ENCODE results near the gene STARD3.

DNA sequence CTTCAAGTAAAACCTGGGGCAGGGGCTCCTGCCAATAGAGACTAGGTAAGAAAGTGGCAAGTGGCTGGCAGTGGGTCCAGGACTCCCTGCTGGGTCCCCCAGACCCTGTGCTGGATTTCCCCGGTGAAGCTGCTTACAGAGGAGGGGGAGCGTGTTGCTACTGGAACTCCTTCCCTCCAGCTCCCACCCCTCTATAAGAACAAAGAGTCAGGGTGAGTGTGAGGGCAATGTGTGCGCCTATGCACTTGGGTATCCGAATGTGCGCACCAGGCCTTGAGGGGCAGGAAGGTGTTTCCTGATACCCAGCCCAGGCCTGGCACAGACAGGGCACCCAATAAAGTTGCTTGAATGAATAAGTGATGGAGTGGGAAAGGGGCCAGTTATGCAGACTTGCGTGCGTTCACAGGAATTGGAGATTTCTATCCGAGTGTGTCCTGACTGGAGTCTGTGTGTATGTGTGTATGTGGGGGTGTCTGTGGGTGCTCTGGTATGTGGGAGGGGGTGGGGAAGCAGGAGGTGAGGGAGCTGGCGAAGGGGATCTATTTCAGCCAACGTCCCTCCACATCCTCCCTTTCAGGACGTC is 40.9 kb upstream of the STARD3 start:
- no peak for TF ChIP-seq POLR2A (IDR thresholded peaks at IDR 0.05)
- TF ChIP-seq, protein P1, sequence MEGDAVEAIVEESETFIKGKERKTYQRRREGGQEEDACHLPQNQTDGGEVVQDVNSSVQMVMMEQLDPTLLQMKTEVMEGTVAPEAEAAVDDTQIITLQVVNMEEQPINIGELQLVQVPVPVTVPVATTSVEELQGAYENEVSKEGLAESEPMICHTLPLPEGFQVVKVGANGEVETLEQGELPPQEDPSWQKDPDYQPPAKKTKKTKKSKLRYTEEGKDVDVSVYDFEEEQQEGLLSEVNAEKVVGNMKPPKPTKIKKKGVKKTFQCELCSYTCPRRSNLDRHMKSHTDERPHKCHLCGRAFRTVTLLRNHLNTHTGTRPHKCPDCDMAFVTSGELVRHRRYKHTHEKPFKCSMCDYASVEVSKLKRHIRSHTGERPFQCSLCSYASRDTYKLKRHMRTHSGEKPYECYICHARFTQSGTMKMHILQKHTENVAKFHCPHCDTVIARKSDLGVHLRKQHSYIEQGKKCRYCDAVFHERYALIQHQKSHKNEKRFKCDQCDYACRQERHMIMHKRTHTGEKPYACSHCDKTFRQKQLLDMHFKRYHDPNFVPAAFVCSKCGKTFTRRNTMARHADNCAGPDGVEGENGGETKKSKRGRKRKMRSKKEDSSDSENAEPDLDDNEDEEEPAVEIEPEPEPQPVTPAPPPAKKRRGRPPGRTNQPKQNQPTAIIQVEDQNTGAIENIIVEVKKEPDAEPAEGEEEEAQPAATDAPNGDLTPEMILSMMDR (IDR thresholded peaks at IDR 0.05) = no peak
- no peak for TF ChIP-seq POLR2AphosphoS5 (IDR thresholded peaks at IDR 0.05)
